Ishikawa (cell line): ENCODE measurements around the gene NTM.

ENCODE experiments used
- CEBPB ChIP-seq: IDR thresholded peaks from 2 replicates; pipeline ENCODE4 v1.6.1; 2012
- CREB1 ChIP-seq: IDR thresholded peaks from 2 replicates; pipeline ENCODE4 v1.6.1; 2012; ENCODE audit warnings: low read depth
- EP300 ChIP-seq: IDR thresholded peaks from 2 replicates; pipeline ENCODE4 v1.6.1; 2012; ENCODE audit warnings: borderline replicate concordance
- FOXM1 ChIP-seq: IDR thresholded peaks from 2 replicates; pipeline ENCODE4 v1.6.1; 2012; ENCODE audit warnings: low read depth, borderline replicate concordance
- MAX ChIP-seq: IDR thresholded peaks from 2 replicates; pipeline ENCODE4 v1.6.1; 2012
- NFIC ChIP-seq: IDR thresholded peaks from 2 replicates; pipeline ENCODE4 v1.6.1; 2012
- RAD21 ChIP-seq: IDR thresholded peaks from 2 replicates; pipeline ENCODE4 v1.6.1; 2012; ENCODE audit warnings: low read depth
- REST ChIP-seq: IDR thresholded peaks from 2 replicates; pipeline ENCODE4 v1.6.1; 2012; ENCODE audit warnings: low read depth, mild to moderate bottlenecking
- TAF1 ChIP-seq: IDR thresholded peaks from 2 replicates; pipeline ENCODE4 v1.6.1; 2012; ENCODE audit warnings: low read depth, mild to moderate bottlenecking
- TCF12 ChIP-seq: IDR thresholded peaks from 2 replicates; pipeline ENCODE4 v1.6.1; 2012; ENCODE audit warnings: low read depth
- TEAD4 ChIP-seq: IDR thresholded peaks from 2 replicates; pipeline ENCODE4 v1.6.1; 2012
- USF1 ChIP-seq: IDR thresholded peaks from 2 replicates; pipeline ENCODE4 v1.6.1; 2012
- YY1 ChIP-seq: IDR thresholded peaks from 2 replicates; pipeline ENCODE4 v1.6.1; 2012; ENCODE audit warnings: low read depth
- ZBTB7A ChIP-seq: IDR thresholded peaks from 2 replicates; pipeline ENCODE4 v1.6.1; 2012; ENCODE audit warnings: low read depth

GRCh38 chr11:132237781-132238180 is 867.4 kb downstream of the NTM start:
- TF ChIP-seq REST (no peak), USF1 (no peak), MAX (no peak), TEAD4 (no peak), FOXM1 (no peak), YY1 (no peak), RAD21 (no peak), TAF1 (no peak), CEBPB (no peak), CREB1 (no peak), NFIC (no peak), EP300 (no peak), ZBTB7A (no peak), TCF12 (no peak)
